Mesothelial cell of epicardium (in vitro differentiated cells): ENCODE results near the gene POLE. TPM values are rescaled to one million over a fixed set of nuclear protein-coding genes. Genes with fewer than 3 reads are reported as not detected.

Source experiments
- DNase-seq, 2 experiments: peaks; one replicate each; pipeline ENCODE4 v3.0.0; 2021; ENCODE audit warnings: low spot score in 2 of 2; ENCODE audit not compliant: unreplicated experiment in 2 of 2
- H3K27ac Mint-ChIP-seq: 2 replicates; pipeline ENCODE4 v1.8.0; 2021; ENCODE audit warnings: mixed read lengths
- H3K27me3 Mint-ChIP-seq: 2 replicates; pipeline ENCODE4 v1.8.0; 2021; ENCODE audit warnings: low read depth, mixed read lengths
- H3K36me3 Mint-ChIP-seq: 2 replicates; pipeline ENCODE4 v1.8.0; 2021; ENCODE audit warnings: mixed read lengths
- H3K4me1 Mint-ChIP-seq: 2 replicates; pipeline ENCODE4 v1.8.0; 2021; ENCODE audit warnings: mixed read lengths
- H3K4me3 Mint-ChIP-seq: 2 replicates; pipeline ENCODE4 v1.8.0; 2021; ENCODE audit warnings: mild to moderate bottlenecking, moderate library complexity, mixed read lengths
- H3K9me3 Mint-ChIP-seq: 2 replicates; pipeline ENCODE4 v1.8.0; 2021; ENCODE audit warnings: mixed read lengths
- total RNA-seq: library from RNA; stranded (reverse); gene quantifications from 3 replicates; pipeline ENCODE4 v1.2.1, GENCODE V29; 2021
- TF ChIP-seq, protein P1 (sequence below): fragments of 200-600 bp; sonication (generic); IDR thresholded peaks from one replicate; pipeline ENCODE4 v1.5.0; 2021; ENCODE audit warnings: antibody characterized with exemption; ENCODE audit not compliant: unreplicated experiment

POLE gene
- total RNA-seq, 1 donor from 2014 or later, result 124 TPM

DNA sequence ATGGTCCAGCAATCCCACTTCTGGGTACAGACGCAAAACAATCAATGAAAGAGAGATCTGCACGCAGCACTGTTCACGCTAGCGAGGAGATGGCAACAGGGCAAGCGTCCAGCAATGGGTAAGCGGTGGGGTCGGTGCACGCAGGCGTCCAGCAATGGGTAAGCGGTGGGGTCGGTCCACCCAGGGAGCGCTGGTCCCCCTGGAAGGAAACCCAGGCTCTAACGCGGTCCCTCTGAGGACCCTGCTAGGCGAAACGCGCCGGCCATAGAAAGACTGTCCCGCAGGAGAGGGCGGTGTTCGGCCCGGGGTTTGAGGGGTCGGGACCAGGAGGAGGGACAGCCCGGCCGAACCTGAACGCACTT lies 22.9 kb upstream of the POLE start:
- no peak for DNase-seq
- no peaks in the 10 kb centered on the region for H3K27me3 Mint-ChIP-seq
- peaks cover 13% of the 10 kb centered on the region for H3K36me3 Mint-ChIP-seq
- peak overlapping the region; percentile 88 for H3K27ac Mint-ChIP-seq
- peak overlapping the region; percentile 83 for H3K4me3 Mint-ChIP-seq
- H3K9me3 Mint-ChIP-seq, result no peaks in the 10 kb centered on the region
- H3K4me1 Mint-ChIP-seq, result peaks cover 4% of the 10 kb centered on the region
- TF ChIP-seq, protein P1, sequence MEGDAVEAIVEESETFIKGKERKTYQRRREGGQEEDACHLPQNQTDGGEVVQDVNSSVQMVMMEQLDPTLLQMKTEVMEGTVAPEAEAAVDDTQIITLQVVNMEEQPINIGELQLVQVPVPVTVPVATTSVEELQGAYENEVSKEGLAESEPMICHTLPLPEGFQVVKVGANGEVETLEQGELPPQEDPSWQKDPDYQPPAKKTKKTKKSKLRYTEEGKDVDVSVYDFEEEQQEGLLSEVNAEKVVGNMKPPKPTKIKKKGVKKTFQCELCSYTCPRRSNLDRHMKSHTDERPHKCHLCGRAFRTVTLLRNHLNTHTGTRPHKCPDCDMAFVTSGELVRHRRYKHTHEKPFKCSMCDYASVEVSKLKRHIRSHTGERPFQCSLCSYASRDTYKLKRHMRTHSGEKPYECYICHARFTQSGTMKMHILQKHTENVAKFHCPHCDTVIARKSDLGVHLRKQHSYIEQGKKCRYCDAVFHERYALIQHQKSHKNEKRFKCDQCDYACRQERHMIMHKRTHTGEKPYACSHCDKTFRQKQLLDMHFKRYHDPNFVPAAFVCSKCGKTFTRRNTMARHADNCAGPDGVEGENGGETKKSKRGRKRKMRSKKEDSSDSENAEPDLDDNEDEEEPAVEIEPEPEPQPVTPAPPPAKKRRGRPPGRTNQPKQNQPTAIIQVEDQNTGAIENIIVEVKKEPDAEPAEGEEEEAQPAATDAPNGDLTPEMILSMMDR, result no peak

DNA sequence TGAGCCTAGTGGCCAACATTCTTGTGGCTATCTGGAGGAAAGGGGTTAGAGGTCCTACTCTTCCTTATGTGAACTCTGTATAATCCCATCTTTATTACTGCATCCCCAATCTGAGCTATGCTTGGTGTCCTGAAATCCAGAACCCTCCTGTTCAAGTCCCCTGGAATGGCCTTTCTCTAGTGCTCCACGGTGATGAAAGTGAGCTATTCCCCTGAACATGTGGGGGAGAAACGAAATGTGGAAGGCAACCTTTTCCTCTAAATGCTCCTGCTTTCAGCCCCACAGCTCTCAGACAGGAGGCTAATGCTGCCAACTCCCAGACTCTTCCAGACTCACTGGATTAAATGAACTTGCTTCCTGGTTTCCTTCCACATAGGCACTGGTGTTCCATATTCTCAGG lies 21.0 kb upstream of the POLE start:
- no peak overlapping the region for H3K4me3 Mint-ChIP-seq

DNA sequence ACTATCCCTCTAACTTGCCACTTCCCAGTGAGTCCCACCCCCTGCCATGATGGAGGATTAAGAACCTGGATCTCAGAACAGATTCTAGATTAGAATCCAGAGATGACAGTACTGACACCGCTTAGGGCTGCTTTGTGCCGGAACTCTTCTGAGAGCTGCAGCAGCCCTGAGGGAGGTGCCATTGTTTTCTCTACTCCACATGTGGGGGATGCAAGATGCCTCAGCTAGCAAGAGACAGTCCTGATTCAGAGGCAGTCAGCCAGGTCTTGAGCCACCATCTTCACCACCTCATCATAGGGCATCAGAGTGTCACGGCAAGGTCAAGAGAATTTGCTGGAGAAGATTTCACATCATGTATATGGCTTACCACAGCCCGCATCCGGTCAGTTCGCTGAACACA lies 20.1 kb upstream of the POLE start:
- H3K4me3 Mint-ChIP-seq, result peak overlapping the region; percentile 31
- H3K36me3 Mint-ChIP-seq, result peaks cover 10% of the 10 kb centered on the region
- no peaks in the 10 kb centered on the region for H3K27me3 Mint-ChIP-seq

More for the DNA sequence above, 21.0 kb upstream of the POLE start:
- Mint-ChIP-seq H3K9me3 (no peaks in the 10 kb centered on the region), H3K27ac (no peak overlapping the region), H3K4me1 (peaks cover 4% of the 10 kb centered on the region), H3K36me3 (peaks cover 10% of the 10 kb centered on the region), H3K27me3 (no peaks in the 10 kb centered on the region)
- TF ChIP-seq, protein P1, result no peak
- no peak for DNase-seq

DNA sequence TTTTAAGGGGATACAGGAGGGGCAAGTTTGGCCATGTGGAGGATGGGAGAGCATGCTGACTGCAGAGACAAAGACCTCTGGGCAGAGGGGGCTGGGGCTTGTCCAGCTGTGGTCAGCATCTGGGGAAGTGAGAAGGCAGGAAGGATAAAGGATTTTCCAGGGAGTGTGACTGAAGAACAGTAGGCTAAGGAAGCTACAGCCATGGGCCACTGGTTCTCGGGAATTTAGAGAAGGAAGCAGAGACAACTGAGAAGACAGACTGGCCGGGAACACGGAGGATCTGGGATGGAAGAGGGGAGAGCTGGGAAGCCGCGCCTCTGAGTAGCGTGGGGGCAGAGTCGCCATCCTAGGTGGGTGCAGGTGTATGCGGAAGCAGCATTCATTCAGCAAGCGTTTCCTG lies 16.5 kb upstream of the POLE start:
- no peaks in the 10 kb centered on the region for H3K9me3 Mint-ChIP-seq
- H3K4me3 Mint-ChIP-seq, result no peak overlapping the region
- TF ChIP-seq, protein P1, result no peak
- H3K27me3 Mint-ChIP-seq, result no peaks in the 10 kb centered on the region
- no peaks in the 10 kb centered on the region for H3K4me1 Mint-ChIP-seq
- DNase-seq, result no peak
- peaks cover 14% of the 10 kb centered on the region for H3K36me3 Mint-ChIP-seq
- H3K27ac Mint-ChIP-seq, result no peak overlapping the region

More for the DNA sequence above, 20.1 kb upstream of the POLE start:
- DNase-seq, result no peak
- Mint-ChIP-seq H3K4me1 (peaks cover 4% of the 10 kb centered on the region), H3K9me3 (no peaks in the 10 kb centered on the region), H3K27ac (no peak overlapping the region)
- TF ChIP-seq, protein P1, result no peak

DNA sequence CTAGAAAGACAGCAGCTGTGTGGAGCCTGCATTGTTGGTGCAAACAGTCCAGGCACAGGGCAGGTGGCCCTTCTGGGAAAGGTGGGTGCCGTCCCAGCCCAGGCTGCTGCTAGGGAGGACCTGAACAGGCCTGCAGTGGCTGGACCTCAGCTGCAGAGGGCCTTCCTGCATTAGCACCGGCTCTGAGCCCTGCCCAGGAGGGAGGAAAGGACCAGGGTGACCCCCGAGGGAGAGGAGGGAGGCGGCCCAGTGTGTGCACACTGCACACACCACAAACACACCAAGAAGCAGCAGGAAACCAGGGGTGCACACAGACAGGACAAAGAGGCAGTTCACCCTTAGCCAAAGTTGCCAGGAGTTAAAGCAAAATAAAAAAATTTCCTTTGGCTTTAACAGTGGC lies 15.5 kb upstream of the POLE start:
- no peak for DNase-seq
- Mint-ChIP-seq H3K27me3 (no peaks in the 10 kb centered on the region), H3K4me3 (no peak overlapping the region), H3K36me3 (peaks cover 13% of the 10 kb centered on the region), H3K27ac (no peak overlapping the region), H3K9me3 (no peaks in the 10 kb centered on the region), H3K4me1 (no peaks in the 10 kb centered on the region)
- TF ChIP-seq, protein P1, result no peak

DNA sequence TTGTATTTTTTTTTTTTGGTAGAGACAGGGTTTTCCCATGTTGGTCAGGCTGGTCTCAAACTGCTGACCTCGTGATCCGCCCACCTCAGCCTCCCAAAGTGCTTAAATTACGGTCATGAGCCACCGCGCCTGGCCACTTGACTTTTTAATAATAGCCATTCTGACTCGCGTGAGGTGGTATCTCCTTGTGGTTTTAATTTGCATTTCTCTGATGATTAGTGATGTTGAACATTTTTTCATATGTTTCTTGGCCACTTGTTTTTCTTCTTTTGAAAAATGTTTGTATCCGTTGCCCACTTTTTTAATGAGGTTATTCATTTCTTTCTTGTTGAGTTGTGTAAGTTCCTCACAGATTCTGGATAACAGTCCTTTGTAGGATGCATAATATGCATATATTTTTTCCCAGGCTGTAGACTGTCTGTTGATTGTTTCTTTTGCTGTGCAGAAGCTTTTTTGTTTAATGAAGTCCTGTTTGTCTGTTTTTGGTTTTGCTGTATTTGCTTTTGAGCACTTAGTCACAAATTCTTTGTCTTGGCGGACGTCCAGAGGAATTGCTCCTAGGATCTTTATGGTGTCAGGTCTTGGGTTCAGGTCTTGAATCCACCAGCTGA lies 13.2 kb upstream of the POLE start:
- Mint-ChIP-seq H3K4me1 (no peaks in the 10 kb centered on the region), H3K9me3 (no peaks in the 10 kb centered on the region), H3K4me3 (no peak overlapping the region), H3K27me3 (no peaks in the 10 kb centered on the region), H3K27ac (no peak overlapping the region), H3K36me3 (peaks cover 11% of the 10 kb centered on the region)
- TF ChIP-seq, protein P1, result no peak
- DNase-seq, result no peak
